Mononuclear cell (primary cell): ENCODE measurements around the gene SUGT1. TPM values are rescaled to one million over a fixed set of nuclear protein-coding genes. Genes with fewer than 3 reads are reported as not detected.
"Not testable (repeated sequence)": the region's sequence is repeated elsewhere in the genome, so short reads cannot be mapped to it uniquely, and the experiment has no call there.

Experiments
- H3K27me3 ChIP-seq: 2 replicates; pipeline ENCODE4 v1.6.0; 2011; ENCODE audit warnings: low read length, control low read depth; ENCODE audit not compliant: insufficient read depth
- H3K4me1 ChIP-seq: 2 replicates; pipeline ENCODE4 v1.5.1; 2011; ENCODE audit warnings: mild to moderate bottlenecking, low read length, control low read depth; ENCODE audit not compliant: insufficient read depth
- H3K4me3 ChIP-seq: 2 replicates; pipeline ENCODE4 v1.5.1; 2011; ENCODE audit warnings: mild to moderate bottlenecking, low read length, moderate library complexity
- H3K9me3 ChIP-seq: 2 replicates; pipeline ENCODE4 v1.5.1; 2011; ENCODE audit warnings: low read depth, mild to moderate bottlenecking, control low read depth, low read length
- total RNA-seq: library from RNA; depleted of rRNA; stranded (reverse); fragments of >200 nt; gene quantifications from one replicate; pipeline ENCODE4 v1.2.3, GENCODE V29; 2012

Gene SUGT1
- total RNA-seq, 1 donor, result 14.9 TPM

GRCh38 chr13:52646967-52647366, 5.7 kb upstream of the SUGT1 start:
- Histone ChIP-seq H3K27me3 (no peaks in the 10 kb centered on the region), H3K9me3 (no peaks in the 10 kb centered on the region), H3K4me1 (peaks cover 11% of the 10 kb centered on the region), H3K4me3 (no peak overlapping the region)

GRCh38 chr13:52650731-52651130, 1.9 kb upstream of the SUGT1 start:
- Histone ChIP-seq H3K9me3 (no peaks in the 10 kb centered on the region), H3K4me3 (no peak overlapping the region), H3K4me1 (peaks cover 20% of the 10 kb centered on the region), H3K27me3 (no peaks in the 10 kb centered on the region)

GRCh38 chr13:52651897-52652195, 790 bp upstream of the SUGT1 start:
- H3K4me3 ChIP-seq, result peak overlapping the region; percentile 96
- H3K27me3 ChIP-seq, result no peaks in the 10 kb centered on the region
- H3K4me1 ChIP-seq, result peaks cover 20% of the 10 kb centered on the region
- H3K9me3 ChIP-seq, result no peaks in the 10 kb centered on the region

- H3K27me3 ChIP-seq, result no peaks in the 10 kb centered on the region
- H3K4me1 ChIP-seq, result peaks cover 20% of the 10 kb centered on the region
- H3K4me3 ChIP-seq, result peak overlapping the region; percentile 96
- H3K9me3 ChIP-seq, result no peaks in the 10 kb centered on the region
Observed at GRCh38 chr13:52652980-52653303, 306 bp downstream of the SUGT1 start.

GRCh38 chr13:52659340-52659739, 6.7 kb downstream of the SUGT1 start:
- Histone ChIP-seq H3K4me3 (no peak overlapping the region), H3K9me3 (no peaks in the 10 kb centered on the region), H3K4me1 (no peaks in the 10 kb centered on the region), H3K27me3 (no peaks in the 10 kb centered on the region)

GRCh38 chr13:52664272-52664671, 11.6 kb downstream of the SUGT1 start:
- no peaks in the 10 kb centered on the region for H3K9me3 ChIP-seq
- no peaks in the 10 kb centered on the region for H3K27me3 ChIP-seq
- H3K4me1 ChIP-seq, result no peaks in the 10 kb centered on the region
- H3K4me3 ChIP-seq, result no peak overlapping the region

- Histone ChIP-seq H3K4me3 (no peak overlapping the region), H3K4me1 (no peaks in the 10 kb centered on the region), H3K9me3 (no peaks in the 10 kb centered on the region), H3K27me3 (no peaks in the 10 kb centered on the region)
Observed at GRCh38 chr13:52665325-52665724, 12.7 kb downstream of the SUGT1 start.

GRCh38 chr13:52669677-52670076, 17.0 kb downstream of the SUGT1 start:
- Histone ChIP-seq H3K4me3 (no peak overlapping the region), H3K27me3 (no peaks in the 10 kb centered on the region), H3K9me3 (no peaks in the 10 kb centered on the region), H3K4me1 (no peaks in the 10 kb centered on the region)

GRCh38 chr13:52670726-52671125, 18.1 kb downstream of the SUGT1 start:
- H3K27me3 ChIP-seq, result no peaks in the 10 kb centered on the region
- no peak overlapping the region for H3K4me3 ChIP-seq
- no peaks in the 10 kb centered on the region for H3K4me1 ChIP-seq
- H3K9me3 ChIP-seq, result no peaks in the 10 kb centered on the region

GRCh38 chr13:52673465-52673864, 20.8 kb downstream of the SUGT1 start:
- Histone ChIP-seq H3K4me1 (no peaks in the 10 kb centered on the region), H3K9me3 (no peaks in the 10 kb centered on the region), H3K4me3 (no peak overlapping the region), H3K27me3 (no peaks in the 10 kb centered on the region)

GRCh38 chr13:52677823-52678222, 25.2 kb downstream of the SUGT1 start:
- Histone ChIP-seq H3K4me1 (no peaks in the 10 kb centered on the region), H3K4me3 (no peak overlapping the region), H3K27me3 (no peaks in the 10 kb centered on the region), H3K9me3 (no peaks in the 10 kb centered on the region)

GRCh38 chr13:52685806-52686205, 33.2 kb downstream of the SUGT1 start:
- not testable (repeated sequence) for H3K4me3 ChIP-seq, H3K27me3 ChIP-seq, H3K9me3 ChIP-seq, H3K4me1 ChIP-seq

GRCh38 chr13:52686376-52686775, 33.7 kb downstream of the SUGT1 start:
- no peaks in the 10 kb centered on the region for H3K4me1 ChIP-seq
- no peak overlapping the region for H3K4me3 ChIP-seq
- no peaks in the 10 kb centered on the region for H3K9me3 ChIP-seq
- H3K27me3 ChIP-seq, result no peaks in the 10 kb centered on the region

GRCh38 chr13:52695856-52696255, 43.2 kb downstream of the SUGT1 start:
- H3K4me1 ChIP-seq, result peaks cover 9% of the 10 kb centered on the region
- no peaks in the 10 kb centered on the region for H3K9me3 ChIP-seq
- no peak overlapping the region for H3K4me3 ChIP-seq
- H3K27me3 ChIP-seq, result no peaks in the 10 kb centered on the region

GRCh38 chr13:52696566-52696965, 43.9 kb downstream of the SUGT1 start:
- Histone ChIP-seq H3K27me3 (no peaks in the 10 kb centered on the region), H3K4me1 (peaks cover 9% of the 10 kb centered on the region), H3K4me3 (no peak overlapping the region), H3K9me3 (no peaks in the 10 kb centered on the region)

GRCh38 chr13:52701728-52702465, 49.3 kb downstream of the SUGT1 start:
- no peaks in the 10 kb centered on the region for H3K27me3 ChIP-seq
- H3K4me1 ChIP-seq, result no peaks in the 10 kb centered on the region
- H3K9me3 ChIP-seq, result no peaks in the 10 kb centered on the region
- no peak overlapping the region for H3K4me3 ChIP-seq
